Chondrocyte (in vitro differentiated cells): ENCODE data around the gene DGKI. TPM values are rescaled to one million over a fixed set of nuclear protein-coding genes. Genes with fewer than 3 reads are reported as not detected.

ENCODE experiments used
- DNase-seq: peaks from one replicate; pipeline ENCODE4 v3.0.0; 2021; ENCODE audit warnings: mixed read lengths, low spot score
- H3K27ac Mint-ChIP-seq: one replicate; pipeline ENCODE4 v1.8.0; 2021; ENCODE audit warnings: mild to moderate bottlenecking, moderate library complexity, mixed read lengths; ENCODE audit not compliant: unreplicated experiment
- H3K27me3 Mint-ChIP-seq: 2 replicates; pipeline ENCODE4 v1.8.0; 2021; ENCODE audit warnings: low read depth, mixed read lengths
- H3K36me3 Mint-ChIP-seq: 2 replicates; pipeline ENCODE4 v1.8.0; 2021; ENCODE audit warnings: low read depth, mixed read lengths
- H3K4me1 Mint-ChIP-seq: 2 replicates; pipeline ENCODE4 v1.8.0; 2021; ENCODE audit warnings: low read depth, mild to moderate bottlenecking, mixed read lengths
- H3K4me3 Mint-ChIP-seq: one replicate; pipeline ENCODE4 v1.8.0; 2021; ENCODE audit warnings: mild to moderate bottlenecking, moderate library complexity, mixed read lengths; ENCODE audit not compliant: unreplicated experiment
- H3K9me3 Mint-ChIP-seq: 2 replicates; pipeline ENCODE4 v1.8.0; 2021; ENCODE audit warnings: low read depth, mixed read lengths
- CTCF ChIP-seq: fragments of 200-600 bp; sonication (generic); IDR thresholded peaks from 2 replicates; pipeline ENCODE4 v1.5.0; 2021; ENCODE audit warnings: antibody characterized with exemption, mild to moderate bottlenecking, moderate library complexity
- total RNA-seq: library from RNA; stranded (reverse); gene quantifications from 3 replicates; pipeline ENCODE4 v1.2.1, GENCODE V29; 2021

DGKI gene
- total RNA-seq, 1 donor from 2014 or later: 15.3 TPM

- H3K4me1 Mint-ChIP-seq: peaks cover 57% of the 10 kb centered on the region
- DNase-seq: no peak
- no peaks in the 10 kb centered on the region for H3K27me3 Mint-ChIP-seq
- H3K27ac Mint-ChIP-seq: peak overlapping the region; percentile 68
- H3K36me3 Mint-ChIP-seq: peaks cover 10% of the 10 kb centered on the region
- TF ChIP-seq CTCF: no peak
- H3K4me3 Mint-ChIP-seq: no peak overlapping the region
- H3K9me3 Mint-ChIP-seq: no peaks in the 10 kb centered on the region
These were observed 176.3 kb downstream of the DGKI start for GRCh38 chr7:137670222-137671064.

- H3K4me1 Mint-ChIP-seq: peaks cover 58% of the 10 kb centered on the region
These were observed 177.1 kb downstream of the DGKI start for GRCh38 chr7:137669706-137670105.

GRCh38 chr7:137668404-137668803, 178.4 kb downstream of the DGKI start:
- H3K9me3 Mint-ChIP-seq: no peaks in the 10 kb centered on the region
- H3K36me3 Mint-ChIP-seq: peaks cover 6% of the 10 kb centered on the region
- no peak for DNase-seq
- TF ChIP-seq CTCF: no peak
- peak overlapping the region; percentile 96 for H3K27ac Mint-ChIP-seq
- no peak overlapping the region for H3K4me3 Mint-ChIP-seq
- H3K4me1 Mint-ChIP-seq: peaks cover 58% of the 10 kb centered on the region
- H3K27me3 Mint-ChIP-seq: no peaks in the 10 kb centered on the region

More at GRCh38 chr7:137669706-137670105, 177.1 kb downstream of the DGKI start:
- Mint-ChIP-seq H3K4me3 (no peak overlapping the region), H3K27ac (no peak overlapping the region), H3K9me3 (no peaks in the 10 kb centered on the region), H3K27me3 (no peaks in the 10 kb centered on the region), H3K36me3 (peaks cover 9% of the 10 kb centered on the region)
- no peak for TF ChIP-seq CTCF
- no peak for DNase-seq

GRCh38 chr7:137667633-137668387, 179.0 kb downstream of the DGKI start:
- peaks cover 58% of the 10 kb centered on the region for H3K4me1 Mint-ChIP-seq
- H3K4me3 Mint-ChIP-seq: no peak overlapping the region
- DNase-seq: no peak
- H3K36me3 Mint-ChIP-seq: peaks cover 10% of the 10 kb centered on the region
- no peaks in the 10 kb centered on the region for H3K27me3 Mint-ChIP-seq
- H3K27ac Mint-ChIP-seq: peak overlapping the region; percentile 96
- TF ChIP-seq CTCF: no peak
- H3K9me3 Mint-ChIP-seq: no peaks in the 10 kb centered on the region

GRCh38 chr7:137664846-137665245, 181.9 kb downstream of the DGKI start:
- no peak for TF ChIP-seq CTCF
- H3K27me3 Mint-ChIP-seq: no peaks in the 10 kb centered on the region
- peak overlapping the region; percentile 14 for H3K27ac Mint-ChIP-seq

More at GRCh38 chr7:137664846-137665245, 181.9 kb downstream of the DGKI start:
- H3K36me3 Mint-ChIP-seq: peaks cover 14% of the 10 kb centered on the region
- no peak for DNase-seq
- H3K4me3 Mint-ChIP-seq: no peak overlapping the region
- H3K4me1 Mint-ChIP-seq: peaks cover 41% of the 10 kb centered on the region
- no peaks in the 10 kb centered on the region for H3K9me3 Mint-ChIP-seq
